ENCODE data around the gene MAPK13.
"Not testable (repeated sequence)": the region's sequence is repeated elsewhere in the genome, so short reads cannot be mapped to it uniquely, and the experiment has no call there.

MAPK13 gene

DNA sequence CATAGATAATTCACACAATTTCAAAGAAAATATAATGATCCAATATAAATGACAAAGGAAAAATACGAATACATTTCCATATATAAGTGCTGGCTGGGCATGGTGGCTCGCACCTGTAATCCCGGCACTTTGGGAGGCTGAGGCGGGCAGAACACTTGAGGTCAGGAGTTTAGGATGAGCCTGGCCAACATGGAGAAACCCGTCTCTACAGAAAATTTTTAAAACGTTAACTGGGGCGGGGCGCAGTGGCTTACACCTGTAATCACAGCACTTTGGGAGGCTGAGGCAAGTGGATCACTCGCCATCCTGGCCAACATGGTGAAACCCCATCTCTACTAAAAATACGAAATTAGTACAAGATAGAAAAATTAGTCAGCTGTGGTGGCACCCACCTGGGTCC, 14.9 kb upstream of the MAPK13 start:
- DNase-seq, result no peak

DNA sequence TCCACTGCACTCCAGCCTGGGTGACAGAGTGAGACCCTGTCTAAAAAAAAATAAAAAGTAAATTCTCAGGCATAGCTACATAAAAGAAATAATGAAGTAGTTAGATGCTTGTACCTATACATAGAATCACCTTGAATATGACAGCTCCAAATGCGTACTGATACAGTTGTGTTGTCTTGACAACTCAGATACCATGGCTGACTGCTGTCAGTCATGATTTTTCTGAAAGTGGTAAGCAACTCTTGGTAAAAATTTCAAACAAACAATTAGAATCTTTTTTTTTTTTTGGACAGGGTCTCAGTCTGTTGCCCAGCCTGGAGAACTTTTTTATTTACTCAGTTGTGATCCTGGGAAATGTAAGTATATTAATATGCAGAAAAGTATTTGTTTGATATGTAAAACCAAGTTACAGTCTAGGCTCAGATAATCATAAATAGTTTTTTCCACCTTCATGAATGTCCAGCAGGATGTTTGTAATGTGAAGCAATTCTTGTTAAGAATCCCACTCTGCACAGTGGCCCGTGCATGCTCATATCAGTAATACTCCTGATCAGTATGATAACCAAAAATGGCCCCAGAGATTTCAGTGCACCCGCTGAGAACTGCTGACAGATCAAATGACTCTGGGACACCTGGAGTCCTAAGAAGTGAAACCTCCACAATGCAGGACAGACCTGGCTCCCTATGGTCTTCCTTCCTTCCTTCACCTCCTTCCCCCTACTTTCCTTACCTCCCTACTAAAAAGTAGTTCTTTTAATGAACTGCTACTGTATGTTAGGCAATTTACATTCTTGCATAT, 14.0 kb upstream of the MAPK13 start:
- DNase-seq, result no peak

DNA sequence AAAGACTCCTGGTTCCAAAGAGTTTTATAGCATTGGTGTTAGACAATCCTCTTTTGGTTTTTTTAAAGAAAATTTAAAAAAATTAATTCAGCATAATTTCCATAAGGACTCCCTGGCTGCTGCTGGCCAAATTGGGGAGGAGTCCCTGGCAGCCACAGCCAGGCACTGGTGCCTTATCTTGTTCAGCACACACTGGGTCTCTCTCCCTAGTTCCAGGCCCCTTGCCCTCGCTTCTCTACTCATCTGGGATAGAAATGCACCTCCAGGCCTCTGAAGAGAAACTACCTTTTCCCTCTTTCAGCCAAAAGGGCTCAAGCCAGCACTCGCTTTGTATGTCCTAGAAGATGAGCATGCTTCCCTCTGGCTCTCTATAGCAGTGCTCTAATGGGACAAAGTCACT, 13.4 kb upstream of the MAPK13 start:
- no peak for DNase-seq

DNA sequence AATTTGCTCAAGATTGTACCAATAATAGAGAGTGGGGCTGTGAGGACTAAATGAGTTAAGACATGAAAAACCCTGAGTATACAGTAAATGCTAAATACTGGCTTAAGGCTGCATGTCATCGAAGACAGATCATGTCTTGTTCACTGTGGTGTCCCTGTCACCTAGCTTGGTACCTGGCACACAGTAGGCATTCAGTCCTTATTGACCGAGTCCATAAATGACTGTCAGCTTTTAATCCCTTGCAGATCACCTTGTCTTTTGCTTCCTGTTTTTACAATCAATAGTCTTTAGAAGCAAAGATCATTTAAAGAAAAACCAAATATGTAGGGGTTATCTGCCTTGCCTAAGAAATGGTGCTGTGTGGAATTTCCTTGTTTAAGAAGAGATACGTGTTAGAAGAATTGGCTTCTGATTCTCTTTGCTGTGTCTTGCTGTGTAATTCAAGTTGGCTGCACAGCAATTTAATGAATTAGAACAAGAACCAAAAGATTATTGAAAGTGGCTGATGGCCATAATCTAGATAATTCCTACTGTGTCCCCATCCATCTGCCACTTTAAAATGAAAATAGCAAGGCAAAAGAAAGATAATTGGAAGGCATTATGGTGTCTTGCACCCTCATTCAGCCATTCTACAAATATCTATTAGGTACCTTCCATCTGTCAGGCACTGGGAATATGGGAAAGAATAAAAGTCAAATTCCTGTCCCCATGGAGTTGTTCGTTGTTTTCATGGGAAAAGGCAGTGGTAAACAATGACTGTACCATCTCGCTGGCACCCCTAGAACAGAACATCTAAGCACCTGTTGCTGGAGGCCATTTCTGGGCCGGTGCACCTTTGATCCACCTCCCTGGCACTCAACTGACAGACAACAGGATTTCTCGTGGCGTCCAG, 12.4 kb upstream of the MAPK13 start:
- DNase-seq, result no peak

DNA sequence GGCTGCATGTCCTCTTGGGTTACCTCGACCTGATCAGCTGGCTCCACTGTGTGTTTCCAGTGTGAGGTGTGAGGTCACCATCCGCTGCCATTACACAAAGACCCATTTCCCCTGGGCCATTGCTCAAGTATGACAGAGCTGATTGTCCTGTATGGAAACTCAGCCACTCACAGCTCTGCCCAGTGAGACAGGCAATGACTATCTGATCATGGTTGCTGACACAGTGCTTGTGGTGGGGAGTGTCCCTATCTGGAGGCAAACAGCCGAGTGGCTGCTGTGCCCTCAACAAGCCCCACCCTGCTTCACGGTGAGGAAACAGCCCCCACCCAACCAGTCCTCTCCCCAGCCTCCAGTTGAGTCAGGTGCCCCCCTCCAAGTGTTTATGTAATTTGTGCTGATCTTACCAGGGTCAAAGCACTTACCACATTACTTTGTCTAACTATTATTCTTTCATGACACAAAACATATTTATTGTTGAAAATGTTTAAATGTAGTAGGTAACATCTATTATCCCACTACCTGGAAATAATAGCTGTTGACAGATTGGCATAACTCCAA, 11.7 kb upstream of the MAPK13 start:
- DNase-seq, result no peak

DNA sequence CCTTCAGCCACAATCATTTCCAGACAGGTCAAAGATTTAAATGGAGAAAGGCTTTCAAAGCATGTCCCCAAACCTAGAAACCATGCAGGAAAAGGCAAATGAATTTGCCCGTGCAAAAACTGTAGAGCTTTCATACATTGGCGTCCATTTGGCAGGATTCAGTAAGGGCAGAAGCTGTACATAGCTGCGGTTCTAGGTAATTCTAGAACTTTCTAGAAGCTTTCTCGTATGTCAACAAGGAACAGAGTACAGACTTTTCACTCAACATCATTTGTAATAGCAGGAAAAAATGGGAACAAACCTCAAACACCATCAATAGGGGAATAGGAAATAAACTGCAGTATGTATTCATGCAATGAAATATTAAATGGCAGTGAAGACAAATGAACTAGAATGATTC, 11.1 kb upstream of the MAPK13 start:
- no peak for DNase-seq

DNA sequence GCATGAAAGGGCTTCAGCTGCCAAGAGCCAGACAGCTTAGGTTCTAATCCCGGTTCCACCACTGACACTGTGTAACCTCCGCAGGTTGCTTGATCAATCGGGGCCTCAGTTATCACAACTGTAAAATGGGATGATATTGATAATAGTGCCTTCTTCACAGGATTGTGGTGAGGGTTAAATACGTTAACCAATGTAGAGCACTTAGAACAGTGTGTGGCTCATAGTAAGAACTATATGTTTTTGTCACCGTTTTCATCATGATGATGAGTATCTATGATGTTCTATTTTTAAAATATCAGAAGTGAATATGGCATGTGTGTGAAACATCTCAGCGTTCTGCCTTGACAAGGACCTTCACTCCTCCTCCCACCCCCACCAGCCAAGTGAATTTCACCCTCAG, 10.3 kb upstream of the MAPK13 start:
- no peak for DNase-seq

DNA sequence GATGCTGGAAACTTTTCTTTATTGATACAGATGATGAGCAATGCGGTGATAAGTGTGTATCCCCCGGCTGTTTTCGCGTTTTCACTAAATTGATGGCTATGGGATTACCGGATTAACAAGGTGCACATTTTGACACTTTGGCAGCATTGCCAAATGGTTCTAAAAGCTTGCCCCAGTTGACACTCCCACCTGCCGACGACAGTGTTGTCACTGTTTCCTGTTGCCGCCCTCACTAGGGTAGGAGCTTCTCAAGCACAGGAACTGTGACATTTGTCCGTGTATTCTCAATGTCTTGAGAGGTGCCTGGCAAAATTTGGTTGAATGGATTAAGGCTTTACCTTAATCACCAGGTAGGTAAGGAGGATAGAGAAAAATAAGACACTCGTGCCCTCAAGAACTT, 9.8 kb upstream of the MAPK13 start:
- no peak for DNase-seq

DNA sequence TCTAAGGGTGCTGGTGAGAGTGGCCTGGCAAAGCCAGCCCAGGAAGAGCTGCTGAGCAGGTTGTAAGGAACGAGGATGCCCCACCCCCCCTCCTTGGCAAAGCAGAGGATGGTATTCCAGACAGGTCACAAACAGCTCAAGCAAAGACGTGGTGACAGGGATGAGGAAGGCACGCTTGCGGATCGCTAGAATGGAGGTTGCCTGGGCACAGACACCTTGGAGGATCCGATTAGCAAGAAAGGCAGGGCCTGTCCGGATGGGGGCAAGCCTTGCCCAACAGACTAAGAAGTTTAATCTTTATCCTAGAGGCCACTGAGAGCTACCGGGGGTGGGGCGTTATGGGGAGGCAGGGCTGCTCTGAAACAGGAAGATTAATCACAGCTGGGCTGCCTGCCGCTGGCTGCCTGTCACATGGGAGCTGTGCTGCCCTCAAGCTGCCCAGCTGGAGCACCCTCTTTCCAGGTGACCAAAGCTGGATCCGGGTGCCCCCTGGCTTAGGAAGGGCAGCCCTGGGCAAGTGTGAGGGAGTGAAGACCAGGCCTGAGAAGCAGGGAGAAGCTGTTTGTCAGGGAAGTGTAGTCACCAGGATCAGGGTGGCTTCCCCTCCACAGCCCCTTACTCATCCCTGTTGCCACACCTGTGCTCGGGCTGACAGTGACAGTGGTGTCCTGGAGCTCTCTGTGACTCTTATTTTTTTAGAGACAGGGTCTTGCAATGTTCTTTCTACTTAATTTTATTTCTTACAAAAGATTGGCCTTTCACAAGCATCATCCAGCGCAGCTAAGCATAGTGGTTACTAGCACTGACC, 9.1 kb upstream of the MAPK13 start:
- no peak for DNase-seq

DNA sequence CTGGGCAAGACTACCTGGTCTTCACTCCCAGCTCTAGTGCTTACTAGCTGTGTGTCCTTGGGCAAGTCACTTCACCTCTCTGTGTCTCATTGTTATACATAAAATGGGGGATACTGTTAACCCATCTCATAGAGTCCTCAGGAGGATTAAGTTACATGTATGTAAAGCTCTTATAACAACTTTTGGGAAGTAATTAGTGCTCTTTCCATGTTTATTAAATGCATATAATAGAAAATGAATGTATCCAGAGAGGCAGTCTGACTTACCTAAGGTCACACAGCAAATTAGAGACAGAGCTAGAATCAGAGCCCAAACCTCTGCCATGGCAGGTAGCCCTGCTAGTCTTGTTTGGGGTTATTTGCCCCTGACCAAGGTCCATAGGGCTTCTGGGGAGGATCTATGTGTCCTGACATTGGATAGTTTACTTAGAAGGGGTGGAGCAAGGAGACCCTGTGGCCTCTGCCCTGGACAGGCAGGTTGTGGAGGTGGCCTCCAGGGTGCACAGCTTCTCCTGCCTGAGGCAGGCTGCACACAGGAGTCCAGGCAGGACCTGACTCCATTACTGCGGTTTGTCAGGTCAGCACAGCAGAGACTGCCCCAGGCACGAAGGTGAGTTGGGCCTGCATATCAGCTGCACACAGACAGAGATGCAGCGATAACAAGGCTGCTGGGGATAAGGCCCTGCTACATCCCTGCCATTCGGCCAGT, 8.4 kb upstream of the MAPK13 start:
- DNase-seq, result no peak

DNA sequence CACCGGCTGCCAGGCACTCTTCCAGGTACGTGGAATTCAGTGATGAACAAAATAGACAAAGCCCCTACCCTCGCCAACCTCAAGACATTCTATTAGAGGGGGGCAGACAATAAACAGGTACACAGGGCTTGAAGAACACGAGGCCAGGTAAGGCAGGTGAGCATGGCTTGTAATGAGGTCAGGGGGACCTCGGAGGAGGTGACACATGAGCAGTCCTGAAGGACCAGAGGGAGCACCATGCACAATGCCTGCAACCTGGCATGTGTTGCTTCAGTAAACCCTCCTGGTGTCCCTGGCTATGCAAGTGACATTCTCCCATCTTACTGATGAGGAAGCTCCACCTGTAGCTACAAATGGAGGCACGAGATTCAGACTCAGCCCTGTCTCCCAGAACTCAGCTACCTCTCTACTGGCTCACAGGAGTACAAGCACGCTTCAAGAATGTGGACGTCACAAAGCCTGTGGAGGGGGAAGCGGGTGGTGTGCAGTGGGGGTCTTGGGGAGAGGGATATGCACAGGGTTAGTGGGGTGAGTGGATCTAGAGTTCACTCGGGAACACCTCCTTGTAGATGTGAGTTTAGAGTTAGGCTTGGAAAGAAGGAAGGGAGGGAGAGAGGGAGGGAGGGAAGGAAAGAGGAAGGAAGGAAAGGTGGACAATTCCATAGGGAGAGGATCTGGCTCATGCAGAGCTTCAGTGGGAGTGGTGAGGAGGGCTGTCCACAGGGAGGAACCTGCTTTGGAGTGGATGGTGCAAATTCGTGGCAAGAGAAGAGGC, 7.6 kb upstream of the MAPK13 start:
- DNase-seq, result no peak

DNA sequence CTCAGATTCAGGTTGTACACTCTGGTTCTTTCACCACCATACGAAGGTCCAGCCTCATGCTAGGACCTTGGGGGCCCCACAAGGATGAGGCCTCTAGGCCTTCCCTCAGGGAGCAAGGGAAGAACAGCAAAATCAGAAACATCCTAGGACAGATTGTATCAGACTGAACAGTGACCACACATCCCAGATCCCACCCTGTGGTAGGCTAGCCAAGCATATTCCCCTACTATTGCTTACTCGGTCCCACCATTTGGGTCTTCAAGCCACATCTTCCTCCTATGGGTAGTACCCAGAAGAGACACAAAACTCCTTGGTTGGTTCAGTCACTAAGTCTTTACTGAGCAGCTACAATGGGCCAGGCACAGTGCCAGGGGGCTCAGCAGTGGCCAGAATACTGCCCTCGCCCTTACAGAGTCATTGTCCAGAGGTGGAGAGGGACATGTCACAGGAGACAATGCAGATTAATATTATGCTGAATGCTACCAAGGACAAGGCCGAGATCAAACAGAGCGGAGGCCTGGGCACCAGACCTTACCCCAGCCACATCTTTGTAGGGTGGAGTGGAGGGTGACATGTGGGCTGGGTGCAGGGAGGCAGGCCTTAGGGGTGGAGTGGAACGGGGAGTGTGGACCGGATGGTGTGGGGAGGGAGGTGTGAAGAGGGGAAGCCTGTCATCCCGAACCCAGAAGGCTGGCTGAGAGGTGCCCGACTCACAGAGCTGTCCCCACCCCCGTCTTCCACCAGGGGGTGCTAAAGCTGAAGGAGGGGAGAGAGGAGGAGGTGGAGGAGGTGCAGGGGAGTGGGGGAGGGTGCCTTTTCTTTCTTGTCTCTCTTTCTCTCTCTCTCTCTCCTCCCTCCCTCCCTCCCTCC, 6.8 kb upstream of the MAPK13 start:
- DNase-seq, result peak; percentile 61 to 88

DNA sequence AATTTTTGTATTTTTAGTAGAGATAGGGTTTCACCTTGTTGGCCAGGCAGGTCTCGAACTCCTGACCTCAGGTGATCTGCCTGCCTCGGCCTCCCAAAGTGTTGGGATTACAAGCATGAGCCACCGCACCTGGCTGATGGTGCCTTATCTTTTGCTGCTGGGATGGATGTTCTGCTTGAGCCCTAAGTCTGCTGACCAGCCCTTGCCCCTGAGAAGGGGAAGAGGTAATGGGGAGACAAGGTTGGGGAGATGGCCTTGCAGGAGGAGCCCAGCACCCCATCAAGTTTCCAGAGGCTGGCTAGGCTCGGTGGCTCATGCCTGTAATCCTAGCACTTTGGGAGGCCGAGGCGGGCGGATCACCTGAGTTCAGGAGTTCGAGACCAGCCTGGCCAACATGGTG, 6.0 kb upstream of the MAPK13 start:
- not testable (repeated sequence) for DNase-seq

DNA sequence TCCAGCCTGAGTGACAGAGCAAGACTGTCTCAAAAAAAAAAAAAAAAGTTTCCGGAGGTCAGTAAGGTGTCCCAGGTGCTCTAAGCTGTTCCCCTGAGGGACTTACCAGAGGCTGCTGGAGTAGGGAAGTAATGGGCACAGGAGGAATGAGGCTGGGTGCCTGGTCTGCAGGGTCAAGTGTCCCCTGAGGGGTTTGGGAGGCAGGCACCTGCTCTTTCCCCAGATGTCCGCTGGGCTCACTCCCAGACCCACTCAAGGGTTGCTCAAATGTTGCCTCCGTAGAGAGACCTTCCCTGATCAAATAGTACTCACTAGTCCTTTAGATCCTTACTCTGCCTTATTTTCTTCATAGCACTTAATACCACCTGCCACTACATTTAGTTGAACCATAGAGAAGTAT, 5.4 kb upstream of the MAPK13 start:
- DNase-seq, result no peak

DNA sequence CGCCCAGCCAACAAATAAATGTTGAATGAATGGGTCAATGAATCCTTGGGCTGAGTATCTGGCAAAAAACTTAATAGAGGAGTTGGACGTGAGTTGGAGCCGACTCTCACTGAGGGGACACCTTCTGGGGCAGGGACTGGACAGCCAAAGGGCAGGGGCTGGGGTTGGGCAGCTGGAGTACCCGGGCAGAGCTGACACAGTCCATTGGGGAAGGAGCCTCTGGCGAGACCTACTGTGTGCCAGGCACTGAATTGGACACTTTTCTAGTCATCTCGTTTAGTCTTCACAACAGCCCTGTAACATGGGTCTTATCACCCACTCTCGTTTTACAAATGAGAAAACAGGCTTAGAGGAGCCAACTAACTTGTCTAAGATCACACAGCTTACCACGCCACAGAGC, 4.7 kb upstream of the MAPK13 start:
- DNase-seq, result no peak

DNA sequence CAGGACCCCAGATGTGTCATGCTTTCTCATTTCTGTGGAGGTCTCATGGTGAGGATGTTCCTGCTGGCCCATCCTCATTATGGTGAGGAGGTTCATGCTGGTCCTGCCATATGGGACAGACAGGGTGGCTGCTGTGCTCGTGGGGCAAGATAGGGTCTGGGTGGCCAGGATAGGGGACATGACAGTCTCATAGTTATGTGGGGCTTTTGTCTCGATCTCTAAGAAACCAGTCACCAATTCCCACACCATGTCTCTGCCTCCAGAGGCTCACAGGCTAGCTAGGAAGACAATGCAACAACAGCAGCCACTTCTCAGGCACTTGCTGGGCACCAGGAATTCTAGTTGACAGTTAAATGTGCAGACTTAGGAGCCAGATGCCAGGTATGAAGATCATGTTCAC, 4.2 kb upstream of the MAPK13 start:
- no peak for DNase-seq

DNA sequence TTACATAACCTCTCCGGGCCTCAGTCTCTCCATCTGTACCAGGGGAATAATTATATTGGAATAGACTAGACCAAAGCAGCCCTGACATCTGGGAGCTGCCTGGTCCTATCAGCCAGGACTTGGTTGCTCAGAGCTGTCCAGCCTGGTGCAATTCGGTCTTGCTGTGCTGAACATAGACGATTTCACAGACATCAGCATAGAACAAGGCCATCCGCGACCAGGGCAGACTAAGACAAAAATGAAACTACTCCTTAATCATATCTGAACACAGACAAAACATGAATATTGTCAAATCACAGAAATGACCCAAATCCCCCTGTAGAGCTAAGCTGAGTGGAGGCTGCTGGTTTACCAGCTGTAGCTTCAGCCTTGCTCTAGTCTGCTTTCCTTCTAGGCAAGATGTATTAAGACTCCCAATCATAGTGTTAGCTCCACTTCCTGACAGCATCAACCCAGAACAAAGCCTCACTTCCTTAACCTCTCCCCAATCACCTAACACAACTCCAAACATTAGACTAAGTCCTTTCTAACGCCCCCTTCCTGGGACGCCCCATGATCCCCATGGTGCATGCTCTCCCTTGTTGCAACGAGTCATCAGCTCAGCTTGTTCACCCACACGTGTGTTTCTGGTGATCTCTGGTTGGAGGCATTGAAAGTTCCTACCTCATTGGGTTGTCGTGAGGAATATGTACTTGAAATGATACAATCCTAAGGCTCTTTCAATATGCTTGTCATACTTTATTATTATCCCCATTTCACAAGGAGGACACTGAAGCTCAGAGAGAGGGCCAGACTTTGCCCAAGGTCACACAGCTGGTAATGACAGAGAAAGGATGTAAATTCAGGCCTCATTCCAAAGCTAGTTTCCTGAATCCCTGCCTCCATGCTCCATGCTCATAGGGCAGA, 3.5 kb upstream of the MAPK13 start:
- no peak for DNase-seq

DNA sequence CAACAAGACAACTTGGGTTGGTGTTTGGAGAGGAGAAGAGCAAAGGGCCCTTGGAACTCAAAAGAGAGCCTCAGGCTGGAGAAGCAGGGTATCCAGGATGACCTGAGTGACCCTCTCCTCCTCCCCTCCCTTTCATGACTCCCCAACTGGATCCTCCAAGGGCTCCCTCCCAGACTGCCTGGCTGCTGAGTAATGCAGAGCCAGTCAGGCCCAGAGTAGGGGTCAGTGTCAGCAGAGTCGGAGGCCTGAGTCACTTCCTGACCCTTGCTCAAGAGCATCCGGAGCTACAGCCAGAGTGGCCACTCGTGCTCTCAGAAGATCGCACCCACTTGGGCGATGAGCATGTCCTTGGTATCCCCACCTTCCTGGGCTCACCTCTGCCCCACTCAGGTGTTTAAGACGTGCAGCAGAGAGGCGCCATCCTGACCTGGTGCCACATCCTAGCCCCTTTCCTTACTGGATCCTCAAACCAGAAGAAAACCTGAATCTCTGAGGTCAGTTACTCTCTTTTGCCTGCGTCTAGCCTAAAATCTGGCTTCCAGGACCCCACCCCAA, 2.8 kb upstream of the MAPK13 start:
- no peak for DNase-seq

DNA sequence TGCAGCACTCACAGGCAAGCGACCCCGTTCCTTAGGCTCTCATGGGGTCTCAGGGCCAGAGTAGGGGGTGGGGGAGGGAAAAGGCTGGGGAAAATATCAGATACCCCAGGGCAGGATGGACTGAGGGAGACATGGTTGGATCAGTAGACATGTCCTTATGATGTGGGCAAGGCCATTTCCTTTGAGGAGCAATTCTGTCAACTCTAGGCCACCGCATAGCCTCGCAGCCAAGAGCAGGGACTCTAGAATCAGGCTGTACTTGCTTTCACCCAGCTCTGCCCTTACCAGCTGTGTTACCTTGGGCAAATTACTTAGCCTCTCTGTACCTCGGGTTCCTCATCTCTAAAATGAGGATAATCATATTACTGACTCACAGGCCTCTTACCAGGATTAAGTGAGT, 2.2 kb upstream of the MAPK13 start:
- DNase-seq, result no peak
